Endodermal cell (in vitro differentiated cells): Measurements from ENCODE around the gene MTA3. TPM values are rescaled to one million over a fixed set of nuclear protein-coding genes. Genes with fewer than 3 reads are reported as not detected.
A peak's percentile ranks its signal among the peaks of the same experiment; 100 is the strongest.

Experiments used
- DNase-seq: peaks from one replicate; pipeline ENCODE4 v3.0.0-alpha.2; 2017
- H3K27ac ChIP-seq: 2 replicates; pipeline ENCODE4 v1.5.1; 2013; ENCODE audit warnings: mild to moderate bottlenecking, low read depth, low read length, moderate library complexity
- H3K27me3 ChIP-seq: 2 replicates; pipeline ENCODE4 v1.6.1; 2013; ENCODE audit warnings: mild to moderate bottlenecking, low read length, moderate library complexity; ENCODE audit not compliant: insufficient read depth, control insufficient read depth, poor library complexity, severe bottlenecking
- H3K36me3 ChIP-seq: 2 replicates; pipeline ENCODE4 v1.7.0; 2013; ENCODE audit warnings: mild to moderate bottlenecking, low read length, moderate library complexity; ENCODE audit not compliant: control insufficient read depth, insufficient read depth
- H3K4me1 ChIP-seq: one replicate; pipeline ENCODE4 v1.7.0; 2013; ENCODE audit warnings: low read length; ENCODE audit not compliant: control insufficient read depth, insufficient read depth
- H3K4me3 ChIP-seq: 2 replicates; pipeline ENCODE4 v1.5.1; 2013; ENCODE audit warnings: mild to moderate bottlenecking, low read length, moderate library complexity
- H3K9ac ChIP-seq: 2 replicates; pipeline ENCODE4 v1.6.1; 2013; ENCODE audit warnings: mild to moderate bottlenecking, low read length, moderate library complexity; ENCODE audit not compliant: poor library complexity, severe bottlenecking; ENCODE audit errors: extremely low read depth
- H3K9me3 ChIP-seq: 2 replicates; pipeline ENCODE4 v1.6.1; 2013; ENCODE audit warnings: mild to moderate bottlenecking, low read length, moderate library complexity; ENCODE audit not compliant: control insufficient read depth
- H3K27ac Mint-ChIP-seq: 2 replicates; pipeline ENCODE4 v1.8.0; 2020; ENCODE audit warnings: mixed read lengths
- H3K27me3 Mint-ChIP-seq: 2 replicates; pipeline ENCODE4 v1.8.0; 2021; ENCODE audit warnings: mild to moderate bottlenecking, mixed read lengths; ENCODE audit not compliant: insufficient read depth
- H3K36me3 Mint-ChIP-seq: 2 replicates; pipeline ENCODE4 v1.8.0; 2020; ENCODE audit warnings: low read depth, mixed read lengths
- H3K4me1 Mint-ChIP-seq: 2 replicates; pipeline ENCODE4 v1.8.0; 2020; ENCODE audit warnings: mixed read lengths
- H3K4me3 Mint-ChIP-seq: 2 replicates; pipeline ENCODE4 v1.8.0; 2020; ENCODE audit warnings: mild to moderate bottlenecking, moderate library complexity, mixed read lengths
- H3K9me3 Mint-ChIP-seq: 2 replicates; pipeline ENCODE4 v1.8.0; 2020; ENCODE audit warnings: mild to moderate bottlenecking, mixed read lengths
- CTCF ChIP-seq: fragments of 200-600 bp; sonication (generic); conservative IDR thresholded peaks from 2 replicates; pipeline ENCODE4 v1.5.0; 2021; ENCODE audit warnings: antibody characterized with exemption, mild to moderate bottlenecking
- WGBS, 2 experiments: methylation state at CpG; one replicate each; pipeline versions ENCODE4 v1.1.5 to v1.1.7; 2013; ENCODE audit warnings: missing lambda C conversion rate in 2 of 2, mixed read lengths in 1 of 2; ENCODE audit not compliant: insufficient coverage in 1 of 2, insufficient read length in 1 of 2; 5-methylcytosine and 5-hydroxymethylcytosine counted together
- total RNA-seq, 2 donors: library from RNA; stranded (reverse); fragmentation: NEBNext Ultra II Directional in 1 of 2; extraction: Animal tissue kit (Norgen Biotek cat#: 25700) in 1 of 2; gene quantifications; 2 replicates in 1 of 2; 3 replicates in 1 of 2; pipeline ENCODE4 v1.2.1, GENCODE V29; 2021

Gene MTA3
- total RNA-seq, 2 donors from 2014 or later = 138 to 154 TPM

GRCh38 chr2:42663106-42663780 lies 94.8 kb downstream of the MTA3 start:
- Histone ChIP-seq H3K9me3 (no peaks in the 10 kb centered on the region), H3K9ac (peak overlapping the region; percentile 70), H3K36me3 (peaks cover 62% of the 10 kb centered on the region), H3K4me1 (peaks cover 8% of the 10 kb centered on the region), H3K27ac (peak overlapping the region; percentile 21), H3K4me3 (peak overlapping the region; percentile 58), H3K27me3 (no peaks in the 10 kb centered on the region)
- Mint-ChIP-seq H3K4me1 (peaks cover 29% of the 10 kb centered on the region), H3K4me3 (no peak overlapping the region), H3K27me3 (no peaks in the 10 kb centered on the region), H3K9me3 (no peaks in the 10 kb centered on the region), H3K36me3 (peaks cover 32% of the 10 kb centered on the region), H3K27ac (peak overlapping the region; percentile 87)
- TF ChIP-seq CTCF = peak; percentile 98
- WGBS, 2 experiments = 28 to 47% methylated on average over 2 to 3 of the region's 3 CpGs
- peak; percentile 89 for DNase-seq

GRCh38 chr2:42663828-42664227 lies 95.4 kb downstream of the MTA3 start:
- DNase-seq = no peak

GRCh38 chr2:42673989-42674579 lies 105.7 kb downstream of the MTA3 start:
- DNase-seq = no peak
- H3K4me3 Mint-ChIP-seq = no peak overlapping the region
- Histone ChIP-seq H3K27ac (no peak overlapping the region), H3K4me1 (no peaks in the 10 kb centered on the region), H3K4me3 (no peak overlapping the region), H3K9me3 (no peaks in the 10 kb centered on the region), H3K27me3 (no peaks in the 10 kb centered on the region), H3K9ac (no peak overlapping the region), H3K36me3 (peaks cover 29% of the 10 kb centered on the region)
- no peaks in the 10 kb centered on the region for H3K9me3 Mint-ChIP-seq
- H3K4me1 Mint-ChIP-seq = no peaks in the 10 kb centered on the region
- 88% methylated on average over 1 of the region's 1 CpG; no CpG with 5 or more reads in 1 of the 2 experiments for WGBS, 2 experiments
- no peak for TF ChIP-seq CTCF
- peaks cover 43% of the 10 kb centered on the region for H3K36me3 Mint-ChIP-seq
- no peaks in the 10 kb centered on the region for H3K27me3 Mint-ChIP-seq
- no peak overlapping the region for H3K27ac Mint-ChIP-seq

More at GRCh38 chr2:42663828-42664227, 95.4 kb downstream of the MTA3 start:
- peak overlapping the region; percentile 21 for H3K27ac ChIP-seq
- H3K9me3 ChIP-seq = no peaks in the 10 kb centered on the region
- H3K36me3 ChIP-seq = peaks cover 57% of the 10 kb centered on the region
- peak overlapping the region; percentile 87 for H3K27ac Mint-ChIP-seq
- TF ChIP-seq CTCF = no peak
- peaks cover 8% of the 10 kb centered on the region for H3K4me1 ChIP-seq
- H3K4me1 Mint-ChIP-seq = peaks cover 29% of the 10 kb centered on the region
- no peaks in the 10 kb centered on the region for H3K27me3 ChIP-seq
- no peaks in the 10 kb centered on the region for H3K27me3 Mint-ChIP-seq
- WGBS, 2 experiments = 63 to 100% methylated on average over 1 to 3 of the region's 3 CpGs
- H3K36me3 Mint-ChIP-seq = peaks cover 30% of the 10 kb centered on the region
- H3K9ac ChIP-seq = peak overlapping the region; percentile 70
- no peak overlapping the region for H3K4me3 Mint-ChIP-seq
- peak overlapping the region; percentile 58 for H3K4me3 ChIP-seq
- no peaks in the 10 kb centered on the region for H3K9me3 Mint-ChIP-seq
